Measurements from ENCODE around the gene SLC7A6OS. TPM values are rescaled to one million over a fixed set of nuclear protein-coding genes. Genes with fewer than 3 reads are reported as not detected.

The SLC7A6OS gene
- total RNA-seq, 4 donors from 2014 or later, result 8.8 to 18.1 (median 10.1) TPM

GRCh38 chr16:68275611-68276191 is 35.0 kb downstream of the SLC7A6OS start:
- Histone ChIP-seq H3K27ac (peak overlapping the region; percentile 78), H3K27me3 (no peaks in the 10 kb centered on the region), H3K4me1 (peaks cover 58% of the 10 kb centered on the region), H3K36me3 (peaks cover 10% of the 10 kb centered on the region), H3K9me3 (no peaks in the 10 kb centered on the region), H3K4me3 (no peak overlapping the region)
- no peak for DNase-seq (ENCODE audit: low spot score in 2 of 2)
- 46% methylated on average over 4 of the region's 4 CpGs for WGBS
- no peak for TF ChIP-seq POLR2A (IDR thresholded peaks at IDR 0.05)
- no peak for TF ChIP-seq POLR2AphosphoS5 (IDR thresholded peaks at IDR 0.05)
- TF ChIP-seq, protein P1, sequence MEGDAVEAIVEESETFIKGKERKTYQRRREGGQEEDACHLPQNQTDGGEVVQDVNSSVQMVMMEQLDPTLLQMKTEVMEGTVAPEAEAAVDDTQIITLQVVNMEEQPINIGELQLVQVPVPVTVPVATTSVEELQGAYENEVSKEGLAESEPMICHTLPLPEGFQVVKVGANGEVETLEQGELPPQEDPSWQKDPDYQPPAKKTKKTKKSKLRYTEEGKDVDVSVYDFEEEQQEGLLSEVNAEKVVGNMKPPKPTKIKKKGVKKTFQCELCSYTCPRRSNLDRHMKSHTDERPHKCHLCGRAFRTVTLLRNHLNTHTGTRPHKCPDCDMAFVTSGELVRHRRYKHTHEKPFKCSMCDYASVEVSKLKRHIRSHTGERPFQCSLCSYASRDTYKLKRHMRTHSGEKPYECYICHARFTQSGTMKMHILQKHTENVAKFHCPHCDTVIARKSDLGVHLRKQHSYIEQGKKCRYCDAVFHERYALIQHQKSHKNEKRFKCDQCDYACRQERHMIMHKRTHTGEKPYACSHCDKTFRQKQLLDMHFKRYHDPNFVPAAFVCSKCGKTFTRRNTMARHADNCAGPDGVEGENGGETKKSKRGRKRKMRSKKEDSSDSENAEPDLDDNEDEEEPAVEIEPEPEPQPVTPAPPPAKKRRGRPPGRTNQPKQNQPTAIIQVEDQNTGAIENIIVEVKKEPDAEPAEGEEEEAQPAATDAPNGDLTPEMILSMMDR (IDR thresholded peaks at IDR 0.05), result no peak
- no peak for TF ChIP-seq EP300 (IDR thresholded peaks at IDR 0.05)

- H3K27me3 ChIP-seq, result no peaks in the 10 kb centered on the region
- DNase-seq (ENCODE audit: low spot score in 2 of 2), result no peak
- no peak overlapping the region for H3K27ac ChIP-seq
- peaks cover 58% of the 10 kb centered on the region for H3K4me1 ChIP-seq
- 100% methylated on average over 1 of the region's 4 CpGs for WGBS
- H3K9me3 ChIP-seq, result no peaks in the 10 kb centered on the region
- H3K4me3 ChIP-seq, result no peak overlapping the region
- H3K36me3 ChIP-seq, result peaks cover 10% of the 10 kb centered on the region
- no peak for TF ChIP-seq EP300 (IDR thresholded peaks at IDR 0.05)
- TF ChIP-seq, protein P1 (IDR thresholded peaks at IDR 0.05), result no peak
Measured at GRCh38 chr16:68274441-68274840, 36.3 kb downstream of the SLC7A6OS start.

DNA sequence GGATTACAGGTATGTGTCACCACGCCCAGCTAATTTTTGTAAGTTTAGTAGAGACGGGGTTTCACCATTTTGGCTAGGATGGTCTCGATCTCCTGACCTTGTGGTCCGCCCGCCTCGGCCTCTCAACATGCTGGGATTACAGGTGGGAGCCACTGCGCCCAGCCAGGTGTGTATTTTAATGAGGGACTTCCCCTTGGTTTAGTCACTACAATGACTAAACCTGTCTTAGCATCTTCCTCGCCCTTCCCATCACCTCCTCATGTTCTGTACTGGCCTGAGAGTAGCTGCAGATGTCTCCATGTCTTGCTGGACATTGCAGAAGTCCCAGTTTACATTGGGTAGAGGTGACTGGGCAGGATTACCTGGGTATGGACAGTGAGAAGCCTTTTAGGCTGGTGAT is 36.9 kb downstream of the SLC7A6OS start:
- TF ChIP-seq EP300 (IDR thresholded peaks at IDR 0.05), result no peak
- TF ChIP-seq POLR2AphosphoS5 (IDR thresholded peaks at IDR 0.05), result no peak
- TF ChIP-seq POLR2A (IDR thresholded peaks at IDR 0.05), result no peak
- TF ChIP-seq, protein P1 (IDR thresholded peaks at IDR 0.05), result no peak
- no peak overlapping the region for H3K27ac ChIP-seq
- H3K9me3 ChIP-seq, result no peaks in the 10 kb centered on the region
- no peak overlapping the region for H3K4me3 ChIP-seq
- peaks cover 10% of the 10 kb centered on the region for H3K36me3 ChIP-seq
- 68% methylated on average over 8 of the region's 8 CpGs for WGBS
- DNase-seq (ENCODE audit: low spot score in 2 of 2), result no peak
- H3K27me3 ChIP-seq, result no peaks in the 10 kb centered on the region
- H3K4me1 ChIP-seq, result peaks cover 58% of the 10 kb centered on the region

GRCh38 chr16:68273459-68273858 is 37.3 kb downstream of the SLC7A6OS start:
- Histone ChIP-seq H3K4me1 (peaks cover 58% of the 10 kb centered on the region), H3K4me3 (no peak overlapping the region), H3K9me3 (no peaks in the 10 kb centered on the region), H3K36me3 (peaks cover 10% of the 10 kb centered on the region), H3K27ac (no peak overlapping the region), H3K27me3 (no peaks in the 10 kb centered on the region)
- TF ChIP-seq, protein P1 (IDR thresholded peaks at IDR 0.05), result no peak
- TF ChIP-seq POLR2A (IDR thresholded peaks at IDR 0.05), result no peak
- no peak for TF ChIP-seq EP300 (IDR thresholded peaks at IDR 0.05)
- no peak for TF ChIP-seq POLR2AphosphoS5 (IDR thresholded peaks at IDR 0.05)
- DNase-seq (ENCODE audit: low spot score in 2 of 2), result no peak
- WGBS, result 70% methylated on average over 5 of the region's 5 CpGs

- Histone ChIP-seq H3K4me1 (peaks cover 60% of the 10 kb centered on the region), H3K4me3 (no peak overlapping the region), H3K36me3 (peaks cover 10% of the 10 kb centered on the region), H3K9me3 (no peaks in the 10 kb centered on the region), H3K27ac (peak overlapping the region; percentile 37), H3K27me3 (no peaks in the 10 kb centered on the region)
- TF ChIP-seq POLR2A (IDR thresholded peaks at IDR 0.05) (no peak), EP300 (IDR thresholded peaks at IDR 0.05) (no peak), POLR2AphosphoS5 (IDR thresholded peaks at IDR 0.05) (no peak)
- TF ChIP-seq, protein P1 (IDR thresholded peaks at IDR 0.05), result no peak
- no peak for DNase-seq (ENCODE audit: low spot score in 2 of 2)
- 78% methylated on average over 4 of the region's 4 CpGs for WGBS
Measured at GRCh38 chr16:68272507-68273209, 38.1 kb downstream of the SLC7A6OS start.

Measured in suprapubic skin (tissue), 4 donors.